ENCODE data around the gene ATP2B1.

Gene ATP2B1

DNA sequence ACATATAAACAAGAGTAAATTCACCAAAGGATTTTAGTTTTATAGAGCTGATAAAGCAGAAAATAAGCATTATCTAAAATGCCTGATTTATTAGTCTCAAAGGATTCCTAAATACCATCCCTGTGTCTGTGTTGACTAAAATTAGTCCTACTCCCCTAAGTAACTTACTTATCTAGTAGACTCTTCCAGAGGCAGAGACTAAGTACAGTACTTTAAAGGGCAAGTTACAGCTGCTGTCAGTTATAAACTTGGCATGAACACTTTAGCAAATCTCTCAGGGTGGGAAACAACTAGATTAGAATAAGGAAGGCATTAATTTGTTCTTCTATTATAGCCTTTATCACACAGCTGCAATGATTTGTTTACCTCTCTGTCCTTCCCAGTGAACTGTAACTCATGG, 46.0 kb downstream of the ATP2B1 start (continued):
- peak; percentile 72 for TF ChIP-seq PRDM6 (tag by site-specific recombination; IDR thresholded peaks at IDR 0.05)
- no peak for TF ChIP-seq ZNF19 (tag by site-specific recombination; IDR thresholded peaks at IDR 0.05; ENCODE audit: low read depth)
- TF ChIP-seq ZXDB (tag by site-specific recombination; IDR thresholded peaks at IDR 0.05) = peak; percentile 9; the same call in 1 of the 2 replicates
- TF ChIP-seq SP3 (tag by site-specific recombination; IDR thresholded peaks at IDR 0.05) = no peak
- no peak for TF ChIP-seq ZNF449 (tag by site-specific recombination; IDR thresholded peaks at IDR 0.05)
- no peak for TF ChIP-seq ZSCAN23 (tag by site-specific recombination; IDR thresholded peaks at IDR 0.05)
- TF ChIP-seq ZNF37A (tag by site-specific recombination; IDR thresholded peaks at IDR 0.05) = no peak
- no peak for TF ChIP-seq GFI1B (tag by site-specific recombination; IDR thresholded peaks at IDR 0.05)
- TF ChIP-seq ZBTB20 (tag by site-specific recombination; IDR thresholded peaks at IDR 0.05) = no peak
- TF ChIP-seq ZNF560 (tag by site-specific recombination; IDR thresholded peaks at IDR 0.05; ENCODE audit: borderline replicate concordance) = no peak
- no peak for TF ChIP-seq ZNF707 (tag by site-specific recombination; IDR thresholded peaks at IDR 0.05)

DNA sequence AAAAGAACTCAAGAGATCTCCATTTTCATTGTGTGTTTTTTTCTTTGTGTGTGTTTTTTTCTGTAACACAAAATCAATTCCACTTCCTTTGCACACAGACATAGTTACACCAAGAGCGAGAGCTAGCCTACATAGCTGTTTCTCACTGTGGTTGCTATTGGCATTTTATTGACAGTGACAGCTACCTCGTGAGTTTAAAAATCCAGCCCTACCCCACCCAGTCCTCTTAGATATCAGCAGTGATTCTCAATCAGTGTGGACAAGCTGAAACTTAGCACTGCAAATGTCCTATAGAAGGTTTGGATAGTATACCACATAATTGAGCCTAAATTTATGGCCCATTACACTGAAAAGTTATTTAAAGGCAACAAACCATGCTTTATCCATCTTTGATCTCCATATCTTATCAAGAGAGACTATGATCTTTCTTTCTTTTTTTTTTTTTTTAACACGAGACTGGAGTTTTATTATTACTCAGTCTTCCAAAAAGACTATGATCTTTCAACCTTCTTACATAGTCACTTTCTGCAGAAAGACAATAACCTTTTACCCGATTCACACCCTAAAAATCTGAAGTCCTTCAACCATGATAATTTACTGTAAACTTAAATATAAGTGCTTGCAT, 46.8 kb downstream of the ATP2B1 start:
- ChIA-PET POLR2A (no interaction called here), CTCF (interaction anchor here (0.8 kb wide), 1 partner anchor 118 kb away, joined by 3 read pairs; no protein-coding TSS in a partner anchor)
- no peaks in the 10 kb centered on the region for H3K36me3 ChIP-seq (ENCODE audit: control insufficient read depth in 2 of 2, insufficient read depth in 1 of 2, low read length in 2 of 2)
- TF ChIP-seq, protein P1, sequence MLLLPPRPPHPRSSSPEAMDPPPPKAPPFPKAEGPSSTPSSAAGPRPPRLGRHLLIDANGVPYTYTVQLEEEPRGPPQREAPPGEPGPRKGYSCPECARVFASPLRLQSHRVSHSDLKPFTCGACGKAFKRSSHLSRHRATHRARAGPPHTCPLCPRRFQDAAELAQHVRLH (tag by site-specific recombination; IDR thresholded peaks at IDR 0.05) = 0 out of 2 replicates have a peak, but pooled peaks have one; percentile 26
- TF ChIP-seq ZNF148 (tag by site-specific recombination; IDR thresholded peaks at IDR 0.05; ENCODE audit: borderline replicate concordance) (no peak), PRDM2 (tag by site-specific recombination; IDR thresholded peaks at IDR 0.05; ENCODE audit: borderline replicate concordance) (no peak), PRDM6 (tag by site-specific recombination; IDR thresholded peaks at IDR 0.05) (peak; percentile 43), ZNF843 (tag by site-specific recombination; IDR thresholded peaks at IDR 0.05) (0 out of 2 replicates have a peak, but pooled peaks have one; percentile 17), ZEB2 (tag by site-specific recombination; IDR thresholded peaks at IDR 0.05) (0 out of 2 replicates have a peak, but pooled peaks have one; percentile 23), GFI1B (tag by site-specific recombination; IDR thresholded peaks at IDR 0.05) (peak; percentile 68)
- TF ChIP-seq, protein P2, sequence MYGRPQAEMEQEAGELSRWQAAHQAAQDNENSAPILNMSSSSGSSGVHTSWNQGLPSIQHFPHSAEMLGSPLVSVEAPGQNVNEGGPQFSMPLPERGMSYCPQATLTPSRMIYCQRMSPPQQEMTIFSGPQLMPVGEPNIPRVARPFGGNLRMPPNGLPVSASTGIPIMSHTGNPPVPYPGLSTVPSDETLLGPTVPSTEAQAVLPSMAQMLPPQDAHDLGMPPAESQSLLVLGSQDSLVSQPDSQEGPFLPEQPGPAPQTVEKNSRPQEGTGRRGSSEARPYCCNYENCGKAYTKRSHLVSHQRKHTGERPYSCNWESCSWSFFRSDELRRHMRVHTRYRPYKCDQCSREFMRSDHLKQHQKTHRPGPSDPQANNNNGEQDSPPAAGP (tag by site-specific recombination; IDR thresholded peaks at IDR 0.05) = no peak
- no peak overlapping the region for H3K27ac ChIP-seq (ENCODE audit: extremely low read depth, low read depth, low read length)
- H3K4me3 ChIP-seq (ENCODE audit: low read depth, low read length) = no peak overlapping the region
- H3K9me3 ChIP-seq (ENCODE audit: control insufficient read depth, insufficient read depth, low read depth, low read length) = no peaks in the 10 kb centered on the region
- peaks cover 18% of the 10 kb centered on the region for H3K4me1 ChIP-seq (ENCODE audit: control insufficient read depth, insufficient read depth, low read length)

All from HEK293 (cell line).